Activated T-cell treated with anti-CD3 and anti-CD28 coated beads, Interleukin-2, amount 50 U/mL, for 72 hours (primary cell): ENCODE data around the gene PDIA2. TPM values are rescaled to one million over a fixed set of nuclear protein-coding genes. Genes with fewer than 3 reads are reported as not detected.

ENCODE experiments used
- ATAC-seq, 2 donors: fragments of 150-1000 bp; cut with Tn5 transposase; replicated peaks in 1 of 2; 2 replicates each; pipeline ENCODE4 v1.10.0; 2021; ENCODE audit warnings: moderate library complexity in 2 of 2, mild to moderate bottlenecking in 1 of 2
- DNase-seq, 2 donors: peaks; one replicate each; pipeline ENCODE4 v3.0.0; 2021 to 2022; ENCODE audit warnings: mixed read lengths in 1 of 2
- H3K27ac Mint-ChIP-seq: one replicate; pipeline ENCODE4 v1.8.0; 2022; ENCODE audit warnings: mild to moderate bottlenecking, moderate library complexity, mixed read lengths
- H3K27me3 Mint-ChIP-seq: one replicate; pipeline ENCODE4 v1.8.0; 2022; ENCODE audit warnings: low read depth, mixed read lengths
- H3K36me3 Mint-ChIP-seq, 2 donors: one replicate each; pipeline ENCODE4 v1.8.0; 2022; ENCODE audit warnings: mixed read lengths in 2 of 2, mild to moderate bottlenecking in 1 of 2; ENCODE audit not compliant: insufficient read depth in 2 of 2
- H3K4me1 Mint-ChIP-seq: one replicate; pipeline ENCODE4 v1.8.0; 2022; ENCODE audit warnings: low read depth, mixed read lengths
- H3K4me3 Mint-ChIP-seq, 2 donors: one replicate each; pipeline ENCODE4 v1.8.0; 2022; ENCODE audit warnings: mild to moderate bottlenecking in 2 of 2, mixed read lengths in 2 of 2, moderate library complexity in 2 of 2
- H3K9me3 Mint-ChIP-seq, 2 donors: one replicate each; pipeline ENCODE4 v1.8.0; 2022; ENCODE audit warnings: mixed read lengths in 2 of 2
- total RNA-seq, 2 donors: library from RNA; stranded (reverse); gene quantifications; one replicate each; pipeline ENCODE4 v1.2.3, GENCODE V29; 2022

PDIA2 gene
- total RNA-seq, 2 donors from 2014 or later: 0.42 TPM; not detected in 1

GRCh38 chr16:287981-288920 lies 5.3 kb downstream of the PDIA2 start:
- no peaks in the 10 kb centered on the region for H3K27me3 Mint-ChIP-seq

GRCh38 chr16:289395-289997 lies 6.5 kb downstream of the PDIA2 start:
- ATAC-seq (no peak), DNase-seq (no peak)
- H3K36me3 Mint-ChIP-seq: peaks cover 2 to 10% of the 10 kb centered on the region in 2 donors
- no peak overlapping the region for H3K27ac Mint-ChIP-seq
- no peak overlapping the region for H3K4me3 Mint-ChIP-seq
- H3K27me3 Mint-ChIP-seq: no peaks in the 10 kb centered on the region
- H3K4me1 Mint-ChIP-seq: no peaks in the 10 kb centered on the region
- H3K9me3 Mint-ChIP-seq: no peaks in the 10 kb centered on the region

More at GRCh38 chr16:287981-288920, 5.3 kb downstream of the PDIA2 start:
- ATAC-seq (no peak), DNase-seq (no peak)
- Mint-ChIP-seq H3K9me3 (no peaks in the 10 kb centered on the region), H3K4me3 (no peak overlapping the region), H3K4me1 (no peaks in the 10 kb centered on the region), H3K36me3 (peaks cover 2 to 7% of the 10 kb centered on the region in 2 donors), H3K27ac (no peak overlapping the region)

- Mint-ChIP-seq H3K4me3 (no peak overlapping the region), H3K4me1 (no peaks in the 10 kb centered on the region), H3K27ac (no peak overlapping the region), H3K36me3 (peaks cover 2 to 10% of the 10 kb centered on the region in 2 donors), H3K9me3 (no peaks in the 10 kb centered on the region), H3K27me3 (no peaks in the 10 kb centered on the region)
- DNase-seq: no peak
- ATAC-seq: no peak
Observed at GRCh38 chr16:290015-290680, 7.2 kb downstream of the PDIA2 start.

- H3K27ac Mint-ChIP-seq: no peak overlapping the region
- no peaks in the 10 kb centered on the region for H3K27me3 Mint-ChIP-seq
- DNase-seq: no peak
- no peak for ATAC-seq
- H3K4me1 Mint-ChIP-seq: no peaks in the 10 kb centered on the region
- H3K4me3 Mint-ChIP-seq: no peak overlapping the region
- H3K36me3 Mint-ChIP-seq: peaks cover 2 to 10% of the 10 kb centered on the region in 2 donors
- H3K9me3 Mint-ChIP-seq: no peaks in the 10 kb centered on the region
Observed at GRCh38 chr16:290681-291405, 7.9 kb downstream of the PDIA2 start.

GRCh38 chr16:291539-291938 lies 8.6 kb downstream of the PDIA2 start:
- Mint-ChIP-seq H3K4me3 (no peak overlapping the region), H3K9me3 (no peaks in the 10 kb centered on the region), H3K36me3 (peaks cover 2 to 8% of the 10 kb centered on the region in 2 donors), H3K27me3 (no peaks in the 10 kb centered on the region), H3K4me1 (no peaks in the 10 kb centered on the region), H3K27ac (no peak overlapping the region)
- no peak for DNase-seq
- ATAC-seq: no peak

GRCh38 chr16:293043-293775 lies 10.2 kb downstream of the PDIA2 start:
- no peak for DNase-seq
- no peak overlapping the region for H3K4me3 Mint-ChIP-seq
- no peaks in the 10 kb centered on the region for H3K4me1 Mint-ChIP-seq
- H3K27me3 Mint-ChIP-seq: no peaks in the 10 kb centered on the region
- no peak overlapping the region for H3K27ac Mint-ChIP-seq
- H3K9me3 Mint-ChIP-seq: no peaks in the 10 kb centered on the region
- ATAC-seq: no peak
- H3K36me3 Mint-ChIP-seq: peaks cover 2 to 5% of the 10 kb centered on the region in 2 donors

GRCh38 chr16:296276-296675 lies 13.3 kb downstream of the PDIA2 start:
- Mint-ChIP-seq H3K36me3 (peaks cover 2 to 5% of the 10 kb centered on the region in 2 donors), H3K4me3 (no peak overlapping the region), H3K4me1 (no peaks in the 10 kb centered on the region), H3K27ac (no peak overlapping the region), H3K27me3 (no peaks in the 10 kb centered on the region), H3K9me3 (no peaks in the 10 kb centered on the region)
- no peak for ATAC-seq
- no peak for DNase-seq

- H3K27me3 Mint-ChIP-seq: no peaks in the 10 kb centered on the region
- no peak overlapping the region for H3K4me3 Mint-ChIP-seq
- H3K9me3 Mint-ChIP-seq: no peaks in the 10 kb centered on the region
- peaks cover 2 to 5% of the 10 kb centered on the region in 2 donors for H3K36me3 Mint-ChIP-seq
- H3K27ac Mint-ChIP-seq: no peak overlapping the region
- no peak for DNase-seq
- no peaks in the 10 kb centered on the region for H3K4me1 Mint-ChIP-seq
- ATAC-seq: no peak
Observed at GRCh38 chr16:296806-297510, 14.0 kb downstream of the PDIA2 start.

GRCh38 chr16:297832-298231 lies 14.9 kb downstream of the PDIA2 start:
- no peak for ATAC-seq
- H3K4me1 Mint-ChIP-seq: no peaks in the 10 kb centered on the region

GRCh38 chr16:301235-301634 lies 18.3 kb downstream of the PDIA2 start:
- H3K4me3 Mint-ChIP-seq: no peak overlapping the region
- ATAC-seq: no peak
- no peaks in the 10 kb centered on the region for H3K9me3 Mint-ChIP-seq
- no peaks in the 10 kb centered on the region for H3K4me1 Mint-ChIP-seq
- H3K27me3 Mint-ChIP-seq: no peaks in the 10 kb centered on the region
- H3K36me3 Mint-ChIP-seq: no peaks in the 10 kb centered on the region
- H3K27ac Mint-ChIP-seq: no peak overlapping the region
- DNase-seq: no peak

More at GRCh38 chr16:297832-298231, 14.9 kb downstream of the PDIA2 start:
- Mint-ChIP-seq H3K9me3 (no peaks in the 10 kb centered on the region), H3K27me3 (no peaks in the 10 kb centered on the region), H3K27ac (no peak overlapping the region), H3K36me3 (peaks cover 0 to 2% of the 10 kb centered on the region in 2 donors), H3K4me3 (no peak overlapping the region)
- no peak for DNase-seq

GRCh38 chr16:301950-302349 lies 19.0 kb downstream of the PDIA2 start:
- no peak for DNase-seq
- no peak for ATAC-seq
- no peak overlapping the region for H3K27ac Mint-ChIP-seq
- no peaks in the 10 kb centered on the region for H3K9me3 Mint-ChIP-seq
- H3K36me3 Mint-ChIP-seq: no peaks in the 10 kb centered on the region
- H3K4me1 Mint-ChIP-seq: no peaks in the 10 kb centered on the region
- no peak overlapping the region for H3K4me3 Mint-ChIP-seq
- no peaks in the 10 kb centered on the region for H3K27me3 Mint-ChIP-seq
